ENCODE data around the gene EIF4E2. TPM values are rescaled to one million over a fixed set of nuclear protein-coding genes. Genes with fewer than 3 reads are reported as not detected.

Gene EIF4E2
- total RNA-seq, 1 donor from 2014 or later: 112 TPM

DNA sequence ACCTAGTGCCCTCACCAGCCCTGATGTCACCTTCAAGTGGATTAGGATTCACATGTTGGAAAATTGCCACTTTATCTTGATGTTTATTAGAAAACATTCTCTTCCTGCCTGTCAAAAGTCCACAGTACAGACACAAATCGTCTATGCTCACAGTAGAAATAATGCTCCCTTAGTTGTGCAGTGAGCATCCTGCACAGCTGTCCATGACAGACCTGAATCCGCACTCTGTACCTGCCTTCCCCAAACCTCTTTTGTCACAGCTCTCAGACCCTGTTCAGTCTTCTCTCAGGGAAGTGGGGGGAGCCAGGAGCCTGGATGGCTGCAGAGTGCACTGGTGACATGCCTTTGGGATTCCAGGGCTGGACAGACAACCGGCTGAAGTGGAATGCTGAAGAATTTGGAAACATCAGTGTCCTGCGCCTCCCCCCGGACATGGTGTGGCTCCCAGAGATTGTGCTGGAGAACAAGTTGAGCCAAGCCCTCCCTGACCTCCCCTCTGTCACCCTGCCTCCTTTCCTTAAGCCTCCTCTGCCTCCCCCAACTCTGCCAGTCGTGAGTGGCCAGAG is 22.5 kb upstream of the EIF4E2 start:
- Mint-ChIP-seq H3K36me3 (ENCODE audit: low read depth, unreplicated experiment) (no peaks in the 10 kb centered on the region), H3K4me3 (ENCODE audit: unreplicated experiment) (no peak overlapping the region), H3K27ac (ENCODE audit: unreplicated experiment) (no peak overlapping the region), H3K4me1 (ENCODE audit: low read depth, unreplicated experiment) (peaks cover 3% of the 10 kb centered on the region), H3K27me3 (ENCODE audit: low read depth, unreplicated experiment) (peaks cover 41% of the 10 kb centered on the region), H3K9me3 (ENCODE audit: unreplicated experiment) (no peaks in the 10 kb centered on the region)
- no peak for FAIRE-seq
- no peak overlapping the region for H2AFZ ChIP-seq (ENCODE audit: low read depth, low read length)
- TF ChIP-seq, protein P1, sequence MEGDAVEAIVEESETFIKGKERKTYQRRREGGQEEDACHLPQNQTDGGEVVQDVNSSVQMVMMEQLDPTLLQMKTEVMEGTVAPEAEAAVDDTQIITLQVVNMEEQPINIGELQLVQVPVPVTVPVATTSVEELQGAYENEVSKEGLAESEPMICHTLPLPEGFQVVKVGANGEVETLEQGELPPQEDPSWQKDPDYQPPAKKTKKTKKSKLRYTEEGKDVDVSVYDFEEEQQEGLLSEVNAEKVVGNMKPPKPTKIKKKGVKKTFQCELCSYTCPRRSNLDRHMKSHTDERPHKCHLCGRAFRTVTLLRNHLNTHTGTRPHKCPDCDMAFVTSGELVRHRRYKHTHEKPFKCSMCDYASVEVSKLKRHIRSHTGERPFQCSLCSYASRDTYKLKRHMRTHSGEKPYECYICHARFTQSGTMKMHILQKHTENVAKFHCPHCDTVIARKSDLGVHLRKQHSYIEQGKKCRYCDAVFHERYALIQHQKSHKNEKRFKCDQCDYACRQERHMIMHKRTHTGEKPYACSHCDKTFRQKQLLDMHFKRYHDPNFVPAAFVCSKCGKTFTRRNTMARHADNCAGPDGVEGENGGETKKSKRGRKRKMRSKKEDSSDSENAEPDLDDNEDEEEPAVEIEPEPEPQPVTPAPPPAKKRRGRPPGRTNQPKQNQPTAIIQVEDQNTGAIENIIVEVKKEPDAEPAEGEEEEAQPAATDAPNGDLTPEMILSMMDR (IDR thresholded peaks at IDR 0.05; ENCODE audit: insufficient read depth, low read depth, low read length): no peak
- TF ChIP-seq EZH2 (IDR thresholded peaks at IDR 0.05; ENCODE audit: insufficient read depth, low read length): no peak
- no peaks in the 10 kb centered on the region for H3K36me3 ChIP-seq (ENCODE audit: insufficient read depth, low read length)
- H3K27me3 ChIP-seq (ENCODE audit: insufficient read depth, low read length): peaks cover 17% of the 10 kb centered on the region
- H3K4me2 ChIP-seq (ENCODE audit: low read length): no peak overlapping the region
- H3K79me2 ChIP-seq (ENCODE audit: insufficient read depth, low read length): no peaks in the 10 kb centered on the region
- H3K4me3 ChIP-seq (ENCODE audit: insufficient read depth, low read depth, low read length): no peak overlapping the region
- no peak overlapping the region for H3K27ac ChIP-seq (ENCODE audit: low read depth, low read length)
- peaks cover 5% of the 10 kb centered on the region for H4K20me1 ChIP-seq (ENCODE audit: insufficient read depth, low read length)
- DNase-seq (ENCODE audit: low read depth): no peak
- no peak overlapping the region for H3K9ac ChIP-seq (ENCODE audit: low read length)
- H3K4me1 ChIP-seq (ENCODE audit: insufficient read depth, low read length): no peaks in the 10 kb centered on the region
- no peaks in the 10 kb centered on the region for H3K9me3 ChIP-seq (ENCODE audit: insufficient read depth, low read depth, low read length)

DNA sequence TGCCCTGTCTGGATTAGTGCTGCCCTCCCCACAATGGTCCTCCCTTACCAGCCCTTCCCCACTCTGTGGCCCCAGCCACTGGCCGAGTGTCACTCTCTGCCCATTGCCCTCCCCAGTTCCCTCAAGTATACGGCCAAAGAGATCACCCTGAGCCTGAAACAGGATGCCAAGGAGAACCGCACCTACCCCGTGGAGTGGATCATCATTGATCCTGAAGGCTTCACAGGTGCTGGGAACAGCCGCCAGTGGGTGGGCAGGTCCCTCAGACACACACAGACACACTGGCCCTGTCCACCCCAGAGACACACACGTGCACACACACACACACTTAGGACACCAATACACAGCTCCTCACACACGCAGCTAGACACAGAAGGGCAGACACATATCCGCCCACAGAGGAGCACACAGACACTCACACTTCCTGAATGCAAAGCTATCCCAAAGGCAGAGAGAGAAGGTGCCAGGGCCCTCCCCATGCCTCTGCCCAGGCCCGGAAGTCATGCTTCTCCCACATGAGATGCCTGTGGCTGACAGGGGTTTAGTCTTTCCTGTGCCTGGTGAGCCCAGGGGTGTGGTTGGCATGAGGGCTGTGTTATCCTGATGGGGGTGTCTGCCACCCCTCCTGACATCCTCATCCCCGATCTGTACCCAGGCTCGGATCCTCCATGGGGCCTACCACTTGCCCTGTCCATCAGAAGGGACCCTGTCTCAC is 21.6 kb upstream of the EIF4E2 start:
- Mint-ChIP-seq H3K36me3 (ENCODE audit: low read depth, unreplicated experiment) (no peaks in the 10 kb centered on the region), H3K27ac (ENCODE audit: unreplicated experiment) (no peak overlapping the region), H3K9me3 (ENCODE audit: unreplicated experiment) (no peaks in the 10 kb centered on the region), H3K27me3 (ENCODE audit: low read depth, unreplicated experiment) (peaks cover 39% of the 10 kb centered on the region), H3K4me3 (ENCODE audit: unreplicated experiment) (no peak overlapping the region), H3K4me1 (ENCODE audit: low read depth, unreplicated experiment) (peaks cover 3% of the 10 kb centered on the region)
- H4K20me1 ChIP-seq (ENCODE audit: insufficient read depth, low read length): no peaks in the 10 kb centered on the region
- no peak overlapping the region for H3K27ac ChIP-seq (ENCODE audit: low read depth, low read length)
- no peaks in the 10 kb centered on the region for H3K4me1 ChIP-seq (ENCODE audit: insufficient read depth, low read length)
- H2AFZ ChIP-seq (ENCODE audit: low read depth, low read length): no peak overlapping the region
- no peak for TF ChIP-seq EZH2 (IDR thresholded peaks at IDR 0.05; ENCODE audit: insufficient read depth, low read length)
- TF ChIP-seq, protein P1 (IDR thresholded peaks at IDR 0.05; ENCODE audit: insufficient read depth, low read depth, low read length): no peak
- H3K4me2 ChIP-seq (ENCODE audit: low read length): no peak overlapping the region
- H3K27me3 ChIP-seq (ENCODE audit: insufficient read depth, low read length): peaks cover 8% of the 10 kb centered on the region
- FAIRE-seq (no peak), DNase-seq (ENCODE audit: low read depth) (no peak)
- no peaks in the 10 kb centered on the region for H3K79me2 ChIP-seq (ENCODE audit: insufficient read depth, low read length)
- no peak overlapping the region for H3K9ac ChIP-seq (ENCODE audit: low read length)
- H3K36me3 ChIP-seq (ENCODE audit: insufficient read depth, low read length): no peaks in the 10 kb centered on the region
- H3K4me3 ChIP-seq (ENCODE audit: insufficient read depth, low read depth, low read length): no peak overlapping the region
- H3K9me3 ChIP-seq (ENCODE audit: insufficient read depth, low read depth, low read length): no peaks in the 10 kb centered on the region

Data from astrocyte (in vitro differentiated cells and primary cell).